Progenitor cell of endocrine pancreas (in vitro differentiated cells): ENCODE data around the gene NUDT22. TPM values are rescaled to one million over a fixed set of nuclear protein-coding genes. Genes with fewer than 3 reads are reported as not detected.
"Not testable (repeated sequence)": the region's sequence is repeated elsewhere in the genome, so short reads cannot be mapped to it uniquely, and the experiment has no call there.

ENCODE experiments used
- DNase-seq: peaks from one replicate; pipeline ENCODE4 v3.0.0; 2021; ENCODE audit warnings: low spot score; ENCODE audit not compliant: unreplicated experiment
- H3K27ac Mint-ChIP-seq: 2 replicates; pipeline ENCODE4 v1.8.0; 2021; ENCODE audit warnings: mild to moderate bottlenecking, moderate library complexity, mixed read lengths
- H3K27me3 Mint-ChIP-seq: 2 replicates; pipeline ENCODE4 v1.8.0; 2021; ENCODE audit warnings: mixed read lengths
- H3K36me3 Mint-ChIP-seq: 2 replicates; pipeline ENCODE4 v1.8.0; 2022; ENCODE audit warnings: mixed read lengths; ENCODE audit not compliant: insufficient read depth
- H3K4me1 Mint-ChIP-seq: 2 replicates; pipeline ENCODE4 v1.8.0; 2021; ENCODE audit warnings: low read depth, mixed read lengths
- H3K4me3 Mint-ChIP-seq: 2 replicates; pipeline ENCODE4 v1.8.0; 2021; ENCODE audit warnings: low read depth, mild to moderate bottlenecking, moderate library complexity, mixed read lengths
- H3K9me3 Mint-ChIP-seq: 2 replicates; pipeline ENCODE4 v1.8.0; 2021; ENCODE audit warnings: low read depth, mixed read lengths
- CTCF ChIP-seq: fragments of 200-600 bp; sonication (generic); IDR thresholded peaks from one replicate; pipeline ENCODE4 v1.5.0; 2021; ENCODE audit warnings: antibody characterized with exemption, mild to moderate bottlenecking; ENCODE audit not compliant: unreplicated experiment
- total RNA-seq: library from RNA; stranded (reverse); gene quantifications from 2 replicates; pipeline ENCODE4 v1.2.1, GENCODE V29; 2021

NUDT22 gene
- total RNA-seq, 1 donor from 2014 or later = 48.2 TPM

GRCh38 chr11:64244966-64245365, 18.9 kb downstream of the NUDT22 start:
- peaks cover 4% of the 10 kb centered on the region for H3K36me3 Mint-ChIP-seq
- no peaks in the 10 kb centered on the region for H3K9me3 Mint-ChIP-seq
- H3K4me3 Mint-ChIP-seq = peak overlapping the region; percentile 86
- peaks cover 2% of the 10 kb centered on the region for H3K27me3 Mint-ChIP-seq
- H3K4me1 Mint-ChIP-seq = peaks cover 11% of the 10 kb centered on the region
- no peak for DNase-seq
- no peak for TF ChIP-seq CTCF
- H3K27ac Mint-ChIP-seq = no peak overlapping the region

GRCh38 chr11:64245401-64245796, 19.3 kb downstream of the NUDT22 start:
- DNase-seq = no peak
- Mint-ChIP-seq H3K27me3 (peaks cover 3% of the 10 kb centered on the region), H3K27ac (peak overlapping the region; percentile 90), H3K4me3 (peak overlapping the region; percentile 86), H3K36me3 (peaks cover 4% of the 10 kb centered on the region), H3K4me1 (peaks cover 8% of the 10 kb centered on the region), H3K9me3 (no peaks in the 10 kb centered on the region)
- no peak for TF ChIP-seq CTCF

GRCh38 chr11:64245797-64246620, 19.9 kb downstream of the NUDT22 start:
- Mint-ChIP-seq H3K9me3 (no peaks in the 10 kb centered on the region), H3K4me1 (peaks cover 6% of the 10 kb centered on the region), H3K4me3 (peak overlapping the region; percentile 86), H3K36me3 (peaks cover 4% of the 10 kb centered on the region), H3K27me3 (peaks cover 3% of the 10 kb centered on the region), H3K27ac (peak overlapping the region; percentile 90)
- no peak for TF ChIP-seq CTCF
- DNase-seq = no peak

GRCh38 chr11:64246621-64246870, 20.5 kb downstream of the NUDT22 start:
- not testable (repeated sequence) for H3K4me1 Mint-ChIP-seq, H3K27me3 Mint-ChIP-seq, DNase-seq, H3K36me3 Mint-ChIP-seq, H3K9me3 Mint-ChIP-seq, H3K27ac Mint-ChIP-seq
- peak overlapping the region; percentile 86 for H3K4me3 Mint-ChIP-seq

GRCh38 chr11:64246871-64247728, 21.0 kb downstream of the NUDT22 start, which contains the start of gene PPP1R14B:
Gene PPP1R14B (minus strand): TSS chr11:64246943. CDS start chr11:64246673, 270 bp downstream.
- Mint-ChIP-seq H3K27ac (peak within 1 kb of the TSS; percentile 95), H3K4me3 (peak within 1 kb of the TSS; percentile 86), H3K36me3 (peaks cover 4% of the 10 kb centered on the region), H3K9me3 (no peaks in the 10 kb centered on the region), H3K4me1 (peaks cover 11% of the 10 kb centered on the region), H3K27me3 (peaks cover 3% of the 10 kb centered on the region)
- peak; percentile 36 for TF ChIP-seq CTCF
- DNase-seq = peak; percentile 80
